Left kidney (tissue), 2 donors: ENCODE measurements around the gene ME1. TPM values are rescaled to one million over a fixed set of nuclear protein-coding genes. Genes with fewer than 3 reads are reported as not detected.
"Not testable (repeated sequence)": the region's sequence is repeated elsewhere in the genome, so short reads cannot be mapped to it uniquely, and the experiment has no call there.

Experiments used
- DNase-seq: peaks from one replicate; pipeline ENCODE4 v3.0.0-alpha.2; 2013
- polyA plus RNA-seq: library from polyadenylated mRNA; unstranded; fragments of 120-200 nt; gene quantifications from one replicate; pipeline ENCODE4 v1.2.1, GENCODE V29; 2013; ENCODE audit not compliant: insufficient read length

The ME1 gene
- polyA plus RNA-seq, 1 donor, result 2.5 TPM

DNA sequence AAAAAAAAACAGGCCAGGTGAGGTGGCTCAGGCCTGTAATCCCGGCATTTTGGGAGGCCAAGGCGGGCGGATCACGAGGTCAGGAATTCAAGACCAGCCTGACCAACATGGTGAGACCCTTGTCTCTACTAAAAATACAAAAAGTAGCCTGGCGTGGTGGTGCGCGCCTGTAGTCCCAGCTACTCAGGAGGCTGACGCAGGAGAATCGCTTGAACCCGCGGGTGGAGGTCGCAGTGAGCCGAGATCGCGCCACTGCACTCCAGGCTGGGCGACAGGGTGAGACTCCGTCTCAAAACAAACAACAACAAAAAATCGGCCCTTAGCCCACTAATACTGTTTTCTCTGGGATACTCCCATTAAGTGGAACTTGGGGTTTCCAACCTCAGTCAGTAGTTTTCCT is 238.9 kb downstream of the ME1 start:
- not testable (repeated sequence) for DNase-seq

DNA sequence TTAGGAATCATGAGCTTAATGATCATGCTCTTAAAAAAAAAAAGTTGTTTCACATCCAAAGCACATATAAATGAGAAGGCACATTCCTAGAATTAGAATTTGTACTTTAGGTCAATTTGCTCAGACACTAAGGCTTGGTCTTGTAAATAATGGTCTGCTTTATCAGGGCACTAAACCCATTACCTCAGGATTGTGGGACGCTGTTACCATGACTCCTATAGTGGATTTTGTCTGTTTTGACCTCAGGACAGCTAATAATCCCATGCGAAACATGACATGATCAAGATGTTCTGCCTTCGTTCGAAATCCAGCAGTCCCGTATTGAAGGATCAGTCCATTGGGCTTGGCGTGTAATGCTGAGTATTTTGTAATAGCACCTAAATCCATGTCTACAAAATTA is 240.2 kb downstream of the ME1 start:
- no peak for DNase-seq

DNA sequence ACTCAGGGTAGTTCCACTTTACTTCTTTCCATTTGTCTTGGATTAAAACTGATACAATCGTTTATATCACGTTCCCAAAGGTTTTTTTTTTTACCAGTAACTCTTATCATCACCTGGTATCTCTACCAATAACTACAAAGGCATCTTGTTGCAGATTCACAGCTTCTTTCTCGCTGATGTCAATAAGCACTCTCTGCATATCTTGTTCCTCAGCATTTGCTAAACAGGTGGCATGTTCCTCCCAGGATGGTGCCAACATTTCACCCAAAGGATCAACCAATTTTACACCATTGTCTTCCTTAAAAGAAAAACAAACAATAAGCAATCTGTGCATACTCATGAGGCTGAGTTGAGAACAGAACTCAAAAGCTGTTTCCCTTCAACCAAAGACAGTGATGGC is 242.3 kb downstream of the ME1 start:
- no peak for DNase-seq

DNA sequence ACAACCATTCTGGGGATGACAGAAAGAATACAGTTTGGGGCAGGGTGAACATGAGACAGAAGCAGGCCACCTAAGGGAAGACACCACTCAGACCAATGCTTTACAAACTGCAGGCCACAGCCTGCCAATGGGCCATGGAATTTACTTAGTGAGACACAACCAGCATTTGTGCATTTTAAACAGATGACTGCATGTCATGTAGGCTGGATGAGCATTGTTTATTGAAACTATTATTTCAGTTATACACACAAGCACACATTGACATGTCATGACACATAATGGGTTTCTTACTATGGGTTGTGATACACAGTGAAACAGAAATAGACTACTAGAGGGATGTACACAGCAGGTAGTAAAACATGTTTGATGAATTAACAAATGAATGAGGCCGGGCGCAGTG is 245.8 kb downstream of the ME1 start:
- no peak for DNase-seq

DNA sequence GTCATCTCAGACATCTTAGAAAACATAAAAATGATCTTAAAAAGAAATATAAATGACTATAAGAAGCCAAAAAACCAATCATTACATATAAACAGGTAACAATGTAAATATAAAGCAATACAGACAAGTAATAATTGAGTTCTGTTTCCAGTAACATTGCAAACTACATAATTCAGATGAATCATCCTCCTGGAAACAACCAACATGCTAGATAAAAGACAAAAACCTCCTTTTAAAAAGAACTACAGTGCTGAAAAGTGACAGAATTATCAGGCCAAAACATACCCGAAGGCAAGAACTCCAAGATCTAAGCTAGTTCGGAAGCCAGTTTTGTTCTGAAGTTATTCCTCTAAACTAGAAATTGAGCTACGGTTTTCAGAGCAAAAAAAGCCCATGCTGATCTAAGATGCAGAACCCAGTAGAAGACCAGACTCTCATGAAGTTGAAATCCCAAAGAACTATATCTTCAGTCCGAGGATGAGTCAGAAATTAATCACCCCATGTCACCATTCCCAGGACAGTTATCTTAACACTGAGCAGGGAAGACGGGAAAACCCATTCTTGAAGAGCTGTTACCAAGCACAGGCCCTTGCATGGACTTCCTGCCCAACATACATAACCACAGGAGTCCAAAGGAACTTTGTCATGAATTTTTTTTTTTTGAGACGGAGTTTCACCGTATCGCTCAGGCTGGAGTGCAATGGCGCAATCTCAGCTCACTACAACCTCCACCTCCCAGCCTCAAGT is 247.6 kb downstream of the ME1 start:
- no peak for DNase-seq

DNA sequence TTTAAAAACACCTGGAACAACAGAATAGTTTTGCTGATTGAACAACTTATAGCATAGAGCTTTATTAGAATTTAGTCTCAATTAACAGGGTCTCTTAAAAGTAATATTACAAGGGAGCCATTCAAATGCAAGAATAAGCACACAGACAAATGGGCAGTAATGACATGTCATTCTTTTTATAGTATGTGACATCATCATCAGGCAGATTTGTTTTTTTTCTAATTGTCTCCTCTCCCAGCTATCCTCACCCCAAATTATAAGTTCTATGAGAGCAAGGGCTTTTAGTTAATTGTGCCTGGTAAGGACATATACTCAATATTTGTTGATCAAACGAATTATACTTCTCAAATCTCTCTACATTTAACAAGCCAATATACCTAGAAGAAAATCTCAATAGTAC is 248.7 kb downstream of the ME1 start:
- DNase-seq, result no peak

DNA sequence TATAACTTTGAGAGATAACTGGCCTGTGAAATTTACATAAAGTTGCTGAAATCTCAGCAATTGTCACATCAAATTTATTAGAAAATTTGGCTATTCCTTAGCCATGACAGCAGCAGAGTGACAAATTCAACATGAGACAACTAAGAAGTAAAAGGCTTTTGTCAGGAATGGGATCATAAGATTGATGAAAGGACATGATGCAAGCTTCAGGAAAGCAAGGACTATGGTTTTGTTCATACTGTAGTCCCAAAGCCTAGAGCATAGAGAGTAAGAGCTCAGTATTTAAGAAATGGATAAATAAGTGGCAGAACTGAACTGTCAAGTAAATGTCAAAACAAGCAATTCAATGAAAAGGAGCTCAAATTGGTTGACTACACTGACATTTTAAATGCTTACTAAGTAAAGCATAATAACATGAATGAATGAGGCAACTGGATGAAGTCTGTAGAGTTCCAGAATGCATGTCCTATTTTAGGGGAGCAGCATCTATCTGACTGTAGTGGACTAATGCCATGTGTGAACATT is 250.4 kb downstream of the ME1 start:
- DNase-seq, result no peak

DNA sequence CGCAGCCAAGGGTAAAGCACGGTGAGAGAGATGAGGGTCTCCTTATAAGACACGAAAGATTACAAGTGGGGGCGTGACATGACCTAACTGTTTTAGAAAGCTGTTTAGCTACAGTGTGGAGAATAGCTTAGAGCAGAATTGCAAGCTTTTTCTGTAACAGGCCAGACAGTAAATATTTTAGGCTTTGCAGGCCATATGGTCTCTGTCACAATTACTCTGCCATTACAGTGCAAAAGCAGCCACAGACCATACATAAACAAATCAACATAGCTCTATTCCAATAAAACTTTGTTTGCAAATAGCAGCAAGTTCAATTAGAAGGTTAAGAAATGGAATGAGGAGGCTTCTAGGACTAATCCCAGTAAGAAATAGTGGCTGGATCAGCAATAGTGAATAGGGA is 254.6 kb downstream of the ME1 start:
- peak; percentile 44 for DNase-seq

DNA sequence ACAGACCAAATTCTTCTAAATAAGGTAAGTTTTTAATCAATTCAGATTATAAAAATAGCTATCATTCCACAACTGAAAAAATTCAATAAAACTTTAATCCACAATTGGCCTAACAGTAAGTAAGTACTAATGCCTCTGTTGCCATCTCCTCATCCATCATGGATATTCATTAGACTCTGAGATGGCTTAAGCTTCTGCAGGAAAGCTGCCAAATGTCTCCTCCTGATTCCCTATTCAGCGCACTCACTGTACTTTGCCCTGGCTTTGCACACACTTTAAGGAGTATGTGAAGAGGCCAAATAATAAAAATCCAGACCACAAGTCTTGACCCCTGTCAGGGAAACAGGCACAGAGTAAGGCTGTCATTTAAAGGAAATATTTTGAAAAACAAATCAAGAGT is 261.3 kb downstream of the ME1 start:
- no peak for DNase-seq

DNA sequence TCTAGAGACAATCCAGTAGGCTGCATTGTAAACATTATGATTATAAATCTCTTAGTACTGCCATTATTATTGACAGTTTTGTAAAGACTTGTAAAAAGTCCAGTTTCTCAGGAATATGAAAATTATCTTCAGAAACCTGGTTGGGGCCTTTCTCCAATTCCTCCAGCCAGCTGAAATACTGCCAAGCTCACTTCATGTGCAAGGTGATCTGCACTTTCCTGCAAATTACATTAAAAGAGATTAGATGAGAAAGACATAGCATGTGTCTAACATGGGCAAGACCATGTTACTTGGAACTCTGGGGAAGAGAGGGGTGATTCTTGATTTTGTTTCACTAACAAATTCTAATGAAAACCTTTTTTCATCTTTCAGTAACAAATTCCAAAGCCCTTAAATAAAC is 261.7 kb downstream of the ME1 start:
- DNase-seq, result no peak

DNA sequence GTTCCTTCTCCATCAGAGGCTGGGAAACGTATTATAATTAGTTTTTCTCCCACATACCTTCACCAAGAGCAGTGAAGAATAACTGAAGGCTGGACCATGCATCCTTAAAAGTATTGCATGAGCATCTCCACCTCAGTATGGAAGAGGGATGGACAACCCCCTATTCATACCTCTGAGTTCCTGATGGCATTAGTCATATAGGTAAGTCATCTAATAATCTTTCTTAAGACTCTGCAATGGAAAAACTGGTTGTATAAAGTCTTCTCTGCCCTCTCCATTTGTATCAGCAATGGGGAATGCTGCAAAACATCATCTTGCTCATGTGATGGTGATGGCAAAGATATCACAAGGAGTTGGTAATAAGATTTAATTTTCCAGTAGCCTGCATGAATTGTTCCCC is 262.3 kb downstream of the ME1 start:
- no peak for DNase-seq

DNA sequence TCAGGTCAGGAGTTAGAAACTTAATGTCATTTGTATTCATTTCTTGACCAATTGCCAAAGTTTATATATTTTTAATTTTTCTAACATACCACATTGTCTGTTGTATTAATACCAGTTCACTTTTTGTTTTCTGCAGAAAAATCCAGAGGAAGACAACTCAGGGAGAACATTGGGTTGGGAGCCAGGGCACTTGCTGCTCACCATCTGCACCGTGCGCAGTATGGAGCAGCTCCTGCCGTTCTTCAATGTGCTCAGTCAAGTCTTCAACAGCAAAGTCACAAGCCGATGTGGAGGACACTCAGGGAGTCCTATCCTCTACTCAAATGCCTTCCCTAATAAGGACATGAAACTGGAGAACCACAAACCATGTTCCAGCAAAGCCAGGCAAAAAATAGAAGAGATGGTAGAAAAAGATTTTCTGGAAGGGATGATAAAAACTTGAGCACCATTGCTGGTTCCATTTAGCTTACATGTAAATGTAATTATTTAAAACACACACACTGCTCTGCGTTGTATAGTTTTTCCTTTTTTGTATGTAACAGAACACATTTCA is 263.0 kb downstream of the ME1 start:
- no peak for DNase-seq

Other genes with a start within 250 kb of the ME1 start
- gene PGM3, start 237.8 kb downstream of the ME1 start, polyA plus RNA-seq, result 59.4 TPM
- gene RWDD2A, start 237.7 kb downstream of the ME1 start, polyA plus RNA-seq, result 8.3 TPM
- 44.3 TPM for gene PRSS35, start 81.5 kb upstream of the ME1 start, polyA plus RNA-seq